Spleen (tissue), 7 donors: ENCODE data around the gene TMC1.
"Not testable (repeated sequence)": the region's sequence is repeated elsewhere in the genome, so short reads cannot be mapped to it uniquely, and the experiment has no call there.

Experiments
- POLR2A ChIP-seq, 3 donors: fragments of 450-650 bp; IDR thresholded peaks; one replicate each; pipeline ENCODE4 v1.5.1; 2017; ENCODE audit warnings: antibody characterized with exemption in 3 of 3, mild to moderate bottlenecking in 1 of 3
- POLR2AphosphoS5 ChIP-seq, 3 donors: sonication (generic); formaldehyde crosslinking; IDR thresholded peaks; one replicate each; pipeline ENCODE4 v1.5.1; 2017; ENCODE audit warnings: antibody characterized with exemption in 3 of 3
- TF ChIP-seq, protein P1 (sequence below), 11 experiments: fragments of 200-600 bp in 7 of 11; fragments of 450-650 bp in 4 of 11; sonication (generic) in 4 of 11; IDR thresholded peaks in 8 of 11; conservative IDR thresholded peaks in 3 of 11; 1 replicate in 7 of 11; 2 replicates in 4 of 11; pipeline versions ENCODE4 v1.4.0 to v1.8.0; 2016 to 2021; ENCODE audit warnings: antibody characterized with exemption in 11 of 11, inconsistent platforms in 4 of 11, mild to moderate bottlenecking in 1 of 11
- donor health status: DM: no; HTN: no; CAD: no; lungs with moderate emphysema.
- donor health status: DM: no; HTN: no; CAD: no.
- donor health status: DM: no; HTN: no; CAD: no.

DNA sequence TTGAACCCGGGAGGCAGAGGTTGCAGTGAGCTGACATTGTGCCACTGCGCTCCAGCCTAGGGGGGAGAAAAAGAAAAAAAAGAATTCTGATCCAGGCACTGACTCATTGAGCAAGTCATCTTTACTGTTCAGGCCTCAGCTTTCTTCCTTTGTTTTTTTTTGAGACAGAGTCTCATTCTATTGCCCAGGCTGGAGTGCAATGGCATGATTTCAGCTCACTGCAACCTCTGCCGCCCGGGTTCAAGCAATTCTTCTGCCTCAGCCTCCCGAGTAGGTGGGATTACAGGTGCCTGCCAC is 21.1 kb downstream of the TMC1 start:
- not testable (repeated sequence) for TF ChIP-seq POLR2AphosphoS5, POLR2A (IDR thresholded peaks at IDR 0.05)
- TF ChIP-seq, protein P1, sequence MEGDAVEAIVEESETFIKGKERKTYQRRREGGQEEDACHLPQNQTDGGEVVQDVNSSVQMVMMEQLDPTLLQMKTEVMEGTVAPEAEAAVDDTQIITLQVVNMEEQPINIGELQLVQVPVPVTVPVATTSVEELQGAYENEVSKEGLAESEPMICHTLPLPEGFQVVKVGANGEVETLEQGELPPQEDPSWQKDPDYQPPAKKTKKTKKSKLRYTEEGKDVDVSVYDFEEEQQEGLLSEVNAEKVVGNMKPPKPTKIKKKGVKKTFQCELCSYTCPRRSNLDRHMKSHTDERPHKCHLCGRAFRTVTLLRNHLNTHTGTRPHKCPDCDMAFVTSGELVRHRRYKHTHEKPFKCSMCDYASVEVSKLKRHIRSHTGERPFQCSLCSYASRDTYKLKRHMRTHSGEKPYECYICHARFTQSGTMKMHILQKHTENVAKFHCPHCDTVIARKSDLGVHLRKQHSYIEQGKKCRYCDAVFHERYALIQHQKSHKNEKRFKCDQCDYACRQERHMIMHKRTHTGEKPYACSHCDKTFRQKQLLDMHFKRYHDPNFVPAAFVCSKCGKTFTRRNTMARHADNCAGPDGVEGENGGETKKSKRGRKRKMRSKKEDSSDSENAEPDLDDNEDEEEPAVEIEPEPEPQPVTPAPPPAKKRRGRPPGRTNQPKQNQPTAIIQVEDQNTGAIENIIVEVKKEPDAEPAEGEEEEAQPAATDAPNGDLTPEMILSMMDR (IDR thresholded peaks at IDR 0.05 in 8 of 11, conservative IDR thresholded peaks at IDR 0.05 in 3 of 11), result not testable (repeated sequence)
